ENCODE measurements around the gene SYPL1.

SYPL1 gene

DNA sequence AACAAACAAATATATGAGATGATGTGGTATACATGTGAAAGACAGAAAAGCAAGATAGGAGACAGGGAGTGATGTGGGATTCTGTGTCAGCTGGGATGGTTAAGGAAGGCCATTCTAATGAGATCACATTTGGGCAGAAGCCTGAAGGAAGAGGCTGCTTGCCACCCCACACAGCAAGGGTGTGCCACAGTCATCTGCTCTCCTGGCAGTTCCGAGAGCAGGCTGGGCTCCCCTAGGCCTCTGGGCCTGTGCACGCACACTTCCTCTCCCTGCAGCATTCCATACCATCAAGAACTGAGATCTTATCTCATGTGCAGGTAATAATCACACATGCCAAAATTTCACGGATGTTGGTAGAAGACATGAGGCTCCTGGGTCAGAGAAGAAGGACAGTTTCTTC lies 43.1 kb downstream of the SYPL1 start:
- in situ Hi-C loops (cut with MboI; ENCODE audit: low sequenced_read_pairs), result no loop called here

DNA sequence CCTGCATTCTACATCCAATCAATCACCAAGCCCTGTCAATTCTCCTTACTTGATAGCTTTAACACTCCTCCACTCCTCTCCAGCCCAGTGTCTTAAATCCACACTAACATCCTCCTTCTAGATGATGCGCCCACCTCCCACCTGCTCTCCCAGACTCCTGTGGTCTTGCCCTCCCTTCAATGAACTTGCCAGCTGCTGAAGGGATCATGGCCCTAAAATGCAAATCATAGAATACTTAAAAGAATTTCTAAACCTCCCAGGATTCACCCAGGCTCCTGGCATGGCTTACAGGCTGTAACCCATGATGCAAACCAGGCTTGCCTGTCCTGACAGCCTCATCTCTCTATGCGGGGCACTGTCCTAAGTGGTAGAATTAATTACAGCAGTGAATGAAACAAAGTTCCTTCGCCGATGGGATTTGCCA lies 43.6 kb downstream of the SYPL1 start:
- in situ Hi-C loops (cut with MboI; ENCODE audit: low sequenced_read_pairs), result no loop called here

DNA sequence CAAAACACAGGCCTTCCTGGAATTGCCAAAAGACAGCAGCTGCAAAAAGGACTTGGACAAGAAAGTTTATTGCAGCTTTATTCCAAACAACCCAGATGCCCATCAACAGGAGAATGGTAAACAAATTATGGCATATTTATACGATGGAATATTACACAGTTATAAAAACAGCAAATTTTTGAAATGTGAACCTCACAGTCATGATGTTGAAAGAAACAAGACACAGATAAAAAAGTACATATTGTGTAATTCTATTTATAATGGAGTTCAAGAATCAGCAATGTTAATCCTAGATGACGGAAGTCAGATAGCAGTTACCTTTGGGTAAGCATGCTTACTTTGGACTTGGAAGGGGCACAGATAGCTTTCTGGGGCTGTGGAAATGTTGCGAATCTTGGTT lies 44.4 kb downstream of the SYPL1 start:
- in situ Hi-C loops (cut with MboI; ENCODE audit: low sequenced_read_pairs), result no loop called here

DNA sequence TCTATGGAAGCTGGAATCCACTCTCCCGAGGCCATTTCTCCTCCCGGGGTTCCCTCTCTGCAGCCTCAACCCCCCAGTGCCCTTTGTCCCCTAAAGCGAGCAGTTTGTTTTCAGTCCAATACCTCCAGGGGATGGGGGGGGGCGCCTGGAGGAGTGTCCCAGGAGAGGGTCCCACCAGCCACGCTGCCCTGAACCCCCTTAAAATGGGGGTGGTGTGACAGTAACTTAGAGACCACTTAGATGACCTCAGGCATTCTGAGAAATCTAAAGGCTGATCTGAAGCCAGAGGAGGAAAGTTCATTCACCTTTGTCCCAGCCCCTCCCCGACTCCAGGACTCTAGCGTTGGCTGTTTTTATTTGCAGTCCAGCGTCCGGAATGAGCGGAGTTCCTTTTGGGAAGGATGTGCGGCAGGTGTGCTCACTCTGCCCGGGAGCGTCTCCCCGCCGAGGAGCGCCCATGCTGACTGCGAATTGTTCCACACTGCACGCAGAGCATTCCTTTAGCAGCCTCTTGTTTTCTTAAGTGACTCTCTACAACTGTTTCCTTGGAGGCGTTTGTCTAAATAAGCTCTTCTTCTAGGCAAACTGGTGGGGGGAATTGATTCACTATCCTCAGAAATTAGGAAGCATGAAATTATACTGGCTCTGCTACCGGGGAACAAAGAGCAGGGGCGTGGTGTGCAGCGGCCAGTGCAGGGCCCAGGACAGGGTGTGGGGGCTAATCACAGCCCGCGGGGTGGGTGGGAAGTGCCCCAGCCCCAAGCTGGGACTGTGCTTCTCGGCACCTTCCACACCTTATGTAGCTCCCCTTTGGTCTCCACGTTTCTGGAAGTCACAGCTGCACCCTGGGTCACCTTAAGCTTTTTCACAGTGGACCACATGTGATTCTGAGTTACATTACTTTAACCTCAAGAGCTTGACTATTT lies 46.3 kb downstream of the SYPL1 start:
- in situ Hi-C loops (cut with MboI; ENCODE audit: low sequenced_read_pairs), result no loop called here

DNA sequence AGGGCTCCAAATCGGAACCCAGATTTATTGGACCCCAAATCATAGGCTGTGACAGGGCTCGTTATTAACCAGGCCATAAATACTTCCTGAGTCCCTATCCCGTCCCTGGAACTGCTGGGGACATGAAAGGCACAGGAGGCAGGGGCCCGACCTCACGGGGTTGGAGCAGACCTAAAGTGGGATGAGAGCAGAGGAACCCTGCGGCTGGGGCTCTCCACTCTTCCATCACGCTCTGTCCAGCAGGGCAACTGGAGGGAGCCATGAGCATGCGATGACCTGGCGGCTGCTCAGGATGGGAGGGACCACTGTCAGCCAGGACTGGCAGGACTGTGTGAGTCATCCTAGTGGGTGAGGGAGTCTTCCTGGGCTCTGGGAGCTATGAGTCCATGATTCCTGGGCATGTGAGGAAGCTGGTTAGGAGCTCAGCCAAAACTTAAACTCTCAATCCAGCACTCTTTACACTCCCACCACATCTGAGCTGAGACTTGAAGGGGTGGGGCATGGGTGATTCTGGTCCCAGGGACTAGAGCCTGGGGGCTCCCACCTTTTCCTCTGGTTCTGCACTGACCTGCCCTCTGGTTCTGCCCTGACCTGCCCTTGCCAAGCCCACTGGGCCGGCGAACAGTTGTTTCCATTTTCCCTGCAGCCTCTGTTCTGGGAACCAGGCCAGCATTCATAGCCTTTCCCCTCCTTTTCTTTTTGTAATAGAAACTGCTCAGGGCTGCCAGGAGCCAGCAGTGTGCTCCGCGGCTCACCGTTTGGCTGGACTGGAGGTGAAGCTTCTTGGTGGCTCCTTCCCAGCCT lies 47.1 kb downstream of the SYPL1 start:
- in situ Hi-C loops (cut with MboI; ENCODE audit: low sequenced_read_pairs), result no loop called here

DNA sequence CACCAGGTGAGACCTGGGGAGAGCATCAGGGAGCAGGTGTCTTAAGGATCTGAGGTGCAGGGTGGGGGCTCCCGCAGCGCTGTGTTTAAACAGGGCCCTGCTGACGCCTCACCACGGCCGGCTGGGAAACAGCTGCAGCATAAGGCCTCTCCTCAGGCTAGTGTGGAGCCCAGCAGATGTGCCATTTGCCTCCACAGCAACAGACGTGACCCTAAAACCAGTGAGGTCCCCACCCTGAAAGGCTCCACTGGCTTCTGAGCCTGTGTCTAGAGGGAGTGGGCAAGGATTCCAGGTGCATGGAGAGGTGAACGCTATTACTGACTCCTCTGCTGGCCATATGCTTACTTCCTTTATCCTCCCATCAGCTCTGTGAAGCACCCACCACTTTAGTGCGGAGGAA lies 47.8 kb downstream of the SYPL1 start:
- in situ Hi-C loops (cut with MboI; ENCODE audit: low sequenced_read_pairs), result no loop called here

DNA sequence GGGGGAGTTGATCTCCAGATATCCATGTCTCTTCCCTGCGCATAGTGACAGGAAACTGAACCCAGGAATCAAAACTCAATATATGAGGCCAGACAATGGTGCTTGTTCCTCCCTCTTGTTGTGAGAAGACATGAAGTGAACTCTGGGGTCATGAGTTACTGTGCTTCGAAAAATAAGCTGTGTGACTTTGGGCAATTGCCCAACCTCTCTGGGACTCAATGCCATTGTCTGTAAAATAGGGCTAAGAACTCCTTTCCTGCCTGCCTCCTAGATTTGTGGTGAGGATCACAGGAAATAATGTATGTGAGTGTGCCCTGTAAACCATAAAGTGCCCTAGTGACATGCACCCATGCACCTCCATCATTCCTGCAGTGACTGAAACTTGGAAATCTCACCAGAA lies 48.4 kb downstream of the SYPL1 start:
- in situ Hi-C loops (cut with MboI; ENCODE audit: low sequenced_read_pairs), result no loop called here

DNA sequence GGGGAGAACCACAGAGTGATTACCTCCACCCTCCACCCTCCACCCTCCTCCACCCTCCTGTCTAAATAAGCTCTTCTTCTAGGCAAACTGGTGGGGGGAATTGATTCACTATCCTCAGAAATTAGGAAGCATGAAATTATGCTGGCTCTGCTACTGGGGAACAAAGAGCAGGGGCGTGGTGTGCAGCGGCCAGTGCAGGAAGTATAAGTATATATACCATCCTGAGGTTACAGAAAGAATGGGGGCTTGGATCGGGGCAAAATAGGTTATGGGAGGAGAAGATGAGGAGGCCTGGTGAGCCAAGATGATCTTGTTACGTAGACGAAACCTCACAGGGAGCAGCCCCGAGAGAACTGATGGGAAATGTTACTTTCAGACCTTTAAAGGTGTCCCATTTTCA lies 49.1 kb downstream of the SYPL1 start:
- in situ Hi-C loops (cut with MboI; ENCODE audit: low sequenced_read_pairs), result no loop called here

DNA sequence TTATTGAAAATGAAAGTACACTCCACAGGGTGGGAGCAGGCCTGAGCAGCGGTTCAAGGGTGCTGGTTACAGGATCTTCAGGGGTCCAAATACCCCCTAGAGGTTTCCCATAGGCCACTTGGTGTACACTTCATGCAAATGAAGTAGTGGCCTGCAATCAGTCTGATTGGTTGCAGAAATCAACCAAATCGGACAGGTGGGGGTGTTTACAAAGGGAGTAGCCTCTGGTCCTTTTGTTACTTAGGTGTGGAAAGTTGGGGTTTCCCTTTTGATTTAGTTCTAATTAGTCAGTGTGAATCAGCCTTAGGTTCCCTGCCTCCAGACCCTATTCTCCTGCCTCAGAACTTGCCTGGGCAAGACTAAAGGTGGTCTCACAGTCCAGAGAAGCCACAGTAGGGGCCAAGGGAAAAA lies 49.6 kb downstream of the SYPL1 start:
- in situ Hi-C loops (cut with MboI; ENCODE audit: low sequenced_read_pairs), result no loop called here

DNA sequence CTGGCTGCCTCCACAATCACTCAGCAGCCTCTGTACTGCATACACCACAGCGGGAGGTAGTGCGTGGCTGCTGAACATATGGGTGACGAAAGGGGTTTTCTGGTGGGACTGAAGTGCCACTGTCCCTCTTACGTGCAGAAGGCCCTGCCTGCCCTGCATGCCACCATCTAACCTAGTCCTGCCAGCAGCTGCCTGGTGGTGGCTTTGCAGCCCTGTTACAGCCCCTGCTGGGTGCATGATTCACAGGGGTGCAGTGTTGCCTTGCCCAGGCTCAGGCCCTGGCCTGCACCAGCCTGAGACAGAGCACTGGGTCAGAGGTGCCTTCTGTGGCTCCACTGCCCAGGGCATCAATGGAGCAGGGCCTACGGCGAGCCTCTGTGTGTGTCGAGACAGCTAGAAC lies 50.1 kb downstream of the SYPL1 start:
- in situ Hi-C loops (cut with MboI; ENCODE audit: low sequenced_read_pairs), result no loop called here

DNA sequence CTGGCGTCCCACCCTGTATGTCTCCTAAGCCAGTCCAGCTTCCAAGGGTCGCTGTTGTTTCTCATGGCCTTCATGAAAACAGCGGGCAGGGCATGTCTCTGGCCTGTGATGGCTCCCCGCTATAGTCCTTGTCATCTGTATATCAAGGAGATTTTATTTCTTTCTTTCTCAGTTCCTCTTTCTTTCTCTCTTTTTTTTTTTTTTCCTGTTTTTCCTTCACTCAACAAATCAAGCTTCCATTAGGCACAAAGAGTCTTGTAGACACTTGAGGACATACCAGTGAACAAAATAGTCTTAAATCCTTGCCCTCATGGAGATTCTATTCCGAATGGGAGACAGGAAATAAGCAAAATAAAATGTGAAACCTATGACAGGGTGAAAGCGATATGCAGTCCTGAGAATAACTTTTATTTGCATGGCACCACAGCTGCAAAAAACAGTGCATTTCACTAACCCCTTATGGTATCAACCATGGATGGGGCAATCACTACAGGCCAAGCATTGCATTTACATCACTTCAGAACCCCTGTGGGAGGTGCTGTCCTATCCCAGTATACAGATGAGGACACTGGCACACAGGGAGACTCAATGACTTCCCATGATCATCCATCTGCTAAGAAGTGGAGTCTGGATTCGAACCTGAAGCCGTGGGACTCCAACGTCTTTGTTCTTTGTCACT lies 50.7 kb downstream of the SYPL1 start:
- in situ Hi-C loops (cut with MboI; ENCODE audit: low sequenced_read_pairs), result no loop called here

DNA sequence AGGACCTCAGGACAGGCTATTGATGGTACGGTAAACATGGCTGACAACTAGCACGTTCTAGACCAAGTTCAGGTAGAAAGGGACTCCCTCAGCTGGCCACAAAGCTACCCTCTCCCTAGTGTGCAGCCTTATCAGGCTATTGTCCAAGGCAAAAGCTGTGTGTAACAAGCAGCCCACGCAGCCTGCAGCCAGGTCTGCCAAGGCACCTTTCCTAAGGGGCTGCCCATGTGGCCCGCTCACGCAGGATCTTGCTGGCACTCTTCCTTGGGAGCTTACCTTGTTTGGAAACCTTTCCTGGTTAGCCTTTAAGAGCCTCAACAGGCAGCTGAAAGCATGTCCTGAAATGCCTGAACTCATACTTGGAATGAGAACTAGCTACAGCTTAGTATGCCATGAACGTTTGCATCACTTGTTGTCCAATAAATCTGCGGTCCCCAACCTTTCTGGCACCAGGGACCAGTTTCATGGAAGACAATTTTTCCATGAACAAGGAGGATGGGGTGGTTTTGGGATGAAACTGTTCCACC lies 51.7 kb downstream of the SYPL1 start:
- in situ Hi-C loops (cut with MboI; ENCODE audit: low sequenced_read_pairs), result no loop called here

DNA sequence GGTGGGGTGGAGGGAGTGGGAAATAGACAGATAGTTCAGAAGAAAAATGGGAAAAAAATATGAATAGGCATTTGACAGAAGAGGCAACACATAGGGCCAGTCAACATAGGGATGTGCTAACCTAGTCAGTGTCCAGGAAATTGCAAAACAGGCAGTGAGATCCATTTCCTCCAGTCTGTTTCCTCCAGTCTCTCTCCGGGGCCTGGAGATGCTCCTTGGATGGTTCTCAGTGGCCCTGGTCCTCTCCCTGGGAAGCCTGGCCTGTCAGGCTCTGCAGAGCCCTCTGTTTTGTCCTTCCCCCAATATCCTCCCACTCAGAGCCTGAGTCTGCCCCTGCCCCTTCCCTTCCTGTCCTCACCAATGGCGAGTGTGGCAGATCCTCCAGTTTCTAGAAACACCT lies 52.6 kb downstream of the SYPL1 start:
- in situ Hi-C loops (cut with MboI; ENCODE audit: low sequenced_read_pairs), result no loop called here

DNA sequence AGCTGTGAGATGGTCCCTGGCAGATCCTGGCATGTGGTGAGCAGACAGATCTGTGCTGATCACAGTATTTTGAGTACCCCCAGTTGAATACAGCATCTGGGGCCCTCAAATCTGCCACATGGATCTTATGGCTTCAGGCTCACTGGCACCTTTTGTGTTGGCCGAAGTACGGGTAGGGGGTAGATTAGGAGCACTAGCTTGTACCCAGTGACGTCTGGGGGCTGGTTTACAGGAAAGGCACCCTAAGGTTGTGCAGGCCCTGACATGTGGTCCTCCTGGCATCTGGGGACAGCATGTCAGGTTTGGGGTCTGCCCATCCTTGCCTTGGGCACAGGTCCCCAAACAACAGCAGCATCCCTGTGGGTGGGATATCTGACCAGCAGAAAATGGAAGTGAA lies 53.2 kb downstream of the SYPL1 start:
- in situ Hi-C loops (cut with MboI; ENCODE audit: low sequenced_read_pairs), result no loop called here

DNA sequence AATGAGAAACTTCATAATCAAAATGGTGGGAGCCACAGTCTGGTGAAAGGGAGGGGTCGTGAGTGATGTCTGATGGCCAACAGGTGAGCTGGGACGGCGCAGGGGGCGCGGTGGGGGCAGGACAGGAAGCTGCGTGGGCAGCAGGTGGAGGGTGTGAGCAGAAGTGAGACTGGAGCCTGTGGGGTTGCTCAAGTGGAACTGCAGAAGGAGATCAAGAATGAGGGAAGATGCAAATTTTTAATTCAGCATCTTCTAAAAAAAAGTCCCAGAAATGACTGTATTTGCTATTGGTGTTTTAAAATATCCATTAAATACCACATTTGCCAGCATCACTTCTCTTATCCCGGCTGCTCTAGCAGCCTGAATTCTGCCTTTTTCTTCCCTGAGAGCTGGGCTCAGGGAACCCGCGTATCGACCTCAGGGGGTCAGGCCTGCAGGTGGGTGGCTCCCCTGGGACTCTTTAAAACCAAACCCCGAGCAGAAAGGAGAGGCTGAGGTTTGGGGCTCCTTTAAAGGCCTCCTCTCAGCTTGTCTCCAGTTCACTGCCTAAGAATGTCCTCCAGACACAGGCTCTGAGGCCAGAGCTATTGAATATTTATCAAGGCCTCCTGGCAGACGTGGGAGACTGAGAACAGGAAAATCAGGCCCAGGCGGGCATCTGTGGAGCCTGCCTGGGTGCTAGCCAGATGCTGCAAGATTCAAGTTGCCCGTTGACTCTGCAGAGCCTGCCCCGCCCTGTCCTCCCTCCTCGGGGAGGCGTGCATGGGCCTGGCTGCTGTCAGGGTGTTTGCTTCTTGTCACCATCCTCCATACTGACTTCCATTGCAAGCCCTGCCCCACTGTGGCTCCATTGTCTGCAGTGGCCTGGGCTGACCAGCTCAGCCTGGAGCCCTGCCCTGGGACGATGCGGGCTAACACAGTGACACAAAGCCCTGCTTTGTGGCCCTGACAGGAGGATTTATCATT lies 53.9 kb downstream of the SYPL1 start:
- in situ Hi-C loops (cut with MboI; ENCODE audit: low sequenced_read_pairs), result no loop called here

DNA sequence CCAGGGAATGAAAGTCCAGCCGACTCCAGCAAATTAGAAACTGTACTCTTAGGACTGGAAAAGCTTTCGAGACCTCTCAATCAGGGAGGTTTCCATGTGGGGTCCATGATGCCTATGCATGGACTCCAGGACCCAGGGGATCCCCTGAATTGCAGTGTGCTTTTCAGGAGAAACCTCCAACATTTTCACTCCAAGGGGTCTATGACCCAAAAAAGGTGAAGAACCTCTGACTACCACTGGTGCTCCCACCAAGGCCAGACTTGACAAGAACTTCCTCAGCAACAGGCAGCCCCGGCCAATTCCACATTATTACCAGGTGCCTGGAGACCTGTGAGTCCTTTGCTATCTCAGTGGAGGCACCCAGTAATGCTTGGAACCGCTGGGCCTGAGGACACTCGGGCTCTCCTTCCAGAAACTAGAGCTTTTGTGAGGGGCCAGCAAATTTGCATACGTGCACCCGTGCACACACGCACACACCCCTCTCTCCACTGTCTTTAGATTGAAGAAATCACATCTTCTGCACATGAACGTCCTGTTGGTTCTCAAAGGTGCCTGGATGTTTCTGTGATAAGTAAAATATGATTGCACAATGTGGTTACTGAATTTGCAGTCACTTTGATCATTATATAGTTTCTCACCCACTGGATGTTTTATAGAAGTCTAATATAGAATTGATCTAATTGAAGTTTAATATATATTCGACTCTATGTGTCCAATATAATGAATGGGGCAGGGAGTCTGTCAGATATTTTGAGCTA lies 54.7 kb downstream of the SYPL1 start:
- in situ Hi-C loops (cut with MboI; ENCODE audit: low sequenced_read_pairs), result no loop called here

DNA sequence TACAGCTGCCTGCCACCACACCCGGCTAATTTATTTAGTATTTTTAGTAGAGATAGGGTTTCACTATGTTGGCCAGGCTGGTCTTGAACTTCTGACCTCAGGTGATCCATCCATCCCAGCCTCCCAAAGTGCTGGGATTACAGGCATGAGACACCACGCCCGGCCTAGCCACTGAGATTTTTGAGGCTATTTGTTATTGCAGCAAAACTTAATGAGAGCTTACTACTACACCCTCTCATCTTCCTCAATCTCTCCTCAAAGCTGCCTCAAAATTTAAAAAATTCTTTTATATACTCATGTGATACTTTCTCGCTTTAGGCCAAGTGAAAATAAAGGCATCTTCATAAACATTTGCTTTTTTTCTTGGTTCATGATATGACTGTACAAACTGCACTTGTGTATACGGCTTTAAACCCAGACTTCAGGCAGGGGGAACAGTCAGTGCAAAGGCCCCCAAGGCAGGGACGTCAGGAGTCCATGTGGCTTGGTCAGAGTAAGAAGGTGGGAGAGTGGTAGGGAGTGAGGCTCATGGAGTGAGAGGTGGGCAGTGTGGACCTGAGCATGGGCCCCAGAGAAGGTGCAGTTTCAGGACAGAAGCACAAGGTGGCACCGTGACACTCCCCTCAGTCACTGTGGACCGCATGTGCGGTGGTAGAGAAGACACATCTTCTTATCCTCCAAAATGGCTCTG lies 55.5 kb downstream of the SYPL1 start:
- in situ Hi-C loops (cut with MboI; ENCODE audit: low sequenced_read_pairs), result no loop called here

DNA sequence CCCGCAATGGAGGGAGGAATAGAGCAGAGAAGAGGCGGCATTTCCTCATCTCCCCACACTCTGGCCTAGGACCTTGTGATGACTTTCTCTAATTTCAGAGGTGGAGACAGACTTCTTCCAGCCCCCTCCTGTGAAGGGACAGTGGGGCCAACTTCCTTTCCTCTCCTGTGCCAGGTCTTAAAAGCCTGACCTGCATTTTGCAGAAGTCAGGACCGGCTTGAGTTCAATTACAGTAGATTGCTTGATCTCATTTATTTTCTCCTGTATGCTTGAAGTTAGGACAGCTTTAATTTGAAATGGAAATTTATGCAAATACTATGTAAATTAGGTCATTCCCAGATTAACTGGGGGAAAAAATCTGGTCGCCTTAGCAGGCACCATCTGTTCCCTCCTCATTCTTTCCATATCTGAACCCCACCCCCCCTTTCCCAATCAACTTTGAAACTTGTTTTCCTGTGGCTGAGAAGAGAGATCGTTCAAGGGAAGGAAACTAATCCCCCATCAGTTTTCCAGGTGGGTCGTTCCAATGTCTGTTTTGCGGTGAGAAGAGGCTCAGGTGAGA lies 57.1 kb downstream of the SYPL1 start:
- in situ Hi-C loops (cut with MboI; ENCODE audit: low sequenced_read_pairs), result no loop called here

Measured in hTERT RPE-1 (cell line).